NB4 (cell line): Measurements from ENCODE around the gene USF2.

Source experiments
- POLR2A ChIP-seq: IDR thresholded peaks from 2 replicates; pipeline ENCODE4 v1.6.1; 2011; ENCODE audit warnings: mild to moderate bottlenecking; ENCODE audit not compliant: insufficient read length; ENCODE audit errors: extremely low read depth
- TF ChIP-seq, protein P1 (sequence below): IDR thresholded peaks from 2 replicates; pipeline ENCODE4 v1.6.1; 2011; ENCODE audit warnings: low read depth, low read length

DNA sequence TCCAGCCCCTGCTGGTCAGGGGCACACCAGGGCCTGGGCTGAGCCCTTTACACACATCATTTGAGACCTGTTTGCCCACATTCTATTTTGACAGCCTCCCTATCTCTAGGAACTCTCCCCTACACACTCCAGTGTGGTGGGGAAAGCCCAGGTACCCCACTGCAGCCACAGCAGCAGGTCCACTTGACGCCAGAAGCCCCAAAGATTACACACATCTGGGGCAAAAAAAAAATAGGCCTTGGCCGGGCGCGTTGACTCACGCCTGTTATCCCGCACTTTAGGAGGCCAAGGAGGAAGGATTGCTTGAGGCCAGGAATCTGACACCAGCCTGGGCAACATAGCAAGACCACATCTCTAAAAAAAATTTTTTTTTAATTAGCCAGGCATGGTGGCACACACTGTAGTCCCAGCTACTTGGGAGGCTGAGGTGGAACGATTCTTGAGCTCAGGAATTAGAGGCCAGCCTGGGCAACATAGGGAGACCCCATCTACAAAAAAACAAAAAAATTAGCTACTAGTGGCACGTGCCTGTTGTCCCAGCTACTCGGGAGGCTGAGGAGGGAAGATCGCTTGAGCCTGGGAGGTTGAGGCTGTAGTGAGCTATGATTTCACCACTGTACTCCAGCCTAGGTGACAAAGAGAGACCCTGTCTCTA is 42.2 kb downstream of the USF2 start:
- TF ChIP-seq, protein P1, sequence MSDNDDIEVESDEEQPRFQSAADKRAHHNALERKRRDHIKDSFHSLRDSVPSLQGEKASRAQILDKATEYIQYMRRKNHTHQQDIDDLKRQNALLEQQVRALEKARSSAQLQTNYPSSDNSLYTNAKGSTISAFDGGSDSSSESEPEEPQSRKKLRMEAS, result no peak
- TF ChIP-seq POLR2A, result no peak
